Neural crest cell (in vitro differentiated cells): ENCODE data around the gene PCDHA6. TPM values are rescaled to one million over a fixed set of nuclear protein-coding genes. Genes with fewer than 3 reads are reported as not detected.
"Not testable (repeated sequence)": the region's sequence is repeated elsewhere in the genome, so short reads cannot be mapped to it uniquely, and the experiment has no call there.

Experiments used
- DNase-seq: peaks from one replicate; pipeline ENCODE4 v3.0.0; 2021; ENCODE audit warnings: low read depth, mixed read lengths, low spot score
- H3K27ac Mint-ChIP-seq: one replicate; pipeline ENCODE4 v1.8.0; 2021; ENCODE audit warnings: mild to moderate bottlenecking, mixed read lengths; ENCODE audit not compliant: unreplicated experiment
- H3K27me3 Mint-ChIP-seq: 2 replicates; pipeline ENCODE4 v1.8.0; 2021; ENCODE audit warnings: low read depth, mild to moderate bottlenecking, mixed read lengths
- H3K36me3 Mint-ChIP-seq: 2 replicates; pipeline ENCODE4 v1.8.0; 2021; ENCODE audit warnings: low read depth, mild to moderate bottlenecking, mixed read lengths
- H3K4me1 Mint-ChIP-seq: 2 replicates; pipeline ENCODE4 v1.8.0; 2021; ENCODE audit warnings: mixed read lengths
- H3K4me3 Mint-ChIP-seq: one replicate; pipeline ENCODE4 v1.8.0; 2021; ENCODE audit warnings: mild to moderate bottlenecking, mixed read lengths
- H3K9me3 Mint-ChIP-seq: 2 replicates; pipeline ENCODE4 v1.8.0; 2021; ENCODE audit warnings: mixed read lengths
- CTCF ChIP-seq: fragments of 200-600 bp; sonication (generic); conservative IDR thresholded peaks from 2 replicates; pipeline ENCODE4 v1.5.0; 2021; ENCODE audit warnings: antibody characterized with exemption, mild to moderate bottlenecking
- total RNA-seq: library from RNA; stranded (reverse); gene quantifications from 2 replicates; pipeline ENCODE4 v1.2.1, GENCODE V29; 2021

PCDHA6 gene
- total RNA-seq, 1 donor from 2014 or later, result 12.1 TPM

GRCh38 chr5:140875085-140876065 lies 47.6 kb downstream of the PCDHA6 start, which contains the start of gene PCDHA12:
PCDHA12 (plus strand) TSS chr5:140875308; CDS start chr5:140875473, 165 bp downstream.
- H3K4me1 Mint-ChIP-seq, result peaks cover 15% of the 10 kb centered on the region
- no peaks in the 10 kb centered on the region for H3K27me3 Mint-ChIP-seq
- no peak for DNase-seq

DNA sequence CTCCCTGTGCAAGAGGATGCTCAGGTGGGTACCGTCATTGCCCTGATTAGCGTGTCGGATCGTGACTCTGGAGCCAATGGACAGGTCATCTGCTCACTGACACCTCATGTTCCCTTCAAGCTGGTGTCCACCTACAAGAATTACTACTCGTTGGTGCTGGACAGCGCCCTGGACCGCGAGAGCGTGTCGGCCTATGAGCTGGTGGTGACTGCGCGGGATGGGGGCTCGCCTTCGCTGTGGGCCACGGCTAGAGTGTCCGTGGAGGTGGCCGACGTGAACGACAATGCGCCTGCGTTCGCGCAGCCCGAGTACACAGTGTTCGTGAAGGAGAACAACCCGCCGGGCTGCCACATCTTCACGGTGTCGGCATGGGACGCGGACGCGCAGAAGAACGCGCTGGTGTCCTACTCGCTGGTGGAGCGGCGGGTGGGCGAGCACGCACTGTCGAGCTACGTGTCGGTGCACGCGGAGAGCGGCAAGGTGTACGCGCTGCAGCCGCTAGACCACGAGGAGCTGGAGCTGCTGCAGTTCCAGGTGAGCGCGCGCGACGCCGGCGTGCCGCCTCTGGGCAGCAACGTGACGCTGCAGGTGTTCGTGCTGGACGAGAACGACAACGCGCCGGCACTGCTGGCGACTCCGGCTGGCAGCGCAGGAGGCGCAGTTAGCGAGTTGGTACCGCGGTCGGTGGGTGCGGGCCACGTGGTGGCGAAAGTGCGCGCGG lies 48.9 kb downstream of the PCDHA6 start:
- peaks cover 15% of the 10 kb centered on the region for H3K4me1 Mint-ChIP-seq
- H3K27ac Mint-ChIP-seq, H3K27me3 Mint-ChIP-seq, H3K4me3 Mint-ChIP-seq, DNase-seq: not testable (repeated sequence)
- peaks cover 67% of the 10 kb centered on the region for H3K36me3 Mint-ChIP-seq
- peaks cover 16% of the 10 kb centered on the region for H3K9me3 Mint-ChIP-seq

More at GRCh38 chr5:140875085-140876065, 47.6 kb downstream of the PCDHA6 start, which contains the start of gene PCDHA12:
- Mint-ChIP-seq H3K9me3 (peaks cover 15% of the 10 kb centered on the region), H3K27ac (peak within 1 kb of the TSS; percentile 89), H3K36me3 (peaks cover 58% of the 10 kb centered on the region), H3K4me3 (peak within 1 kb of the TSS; percentile 96)
- TF ChIP-seq CTCF, result peak; percentile 68

DNA sequence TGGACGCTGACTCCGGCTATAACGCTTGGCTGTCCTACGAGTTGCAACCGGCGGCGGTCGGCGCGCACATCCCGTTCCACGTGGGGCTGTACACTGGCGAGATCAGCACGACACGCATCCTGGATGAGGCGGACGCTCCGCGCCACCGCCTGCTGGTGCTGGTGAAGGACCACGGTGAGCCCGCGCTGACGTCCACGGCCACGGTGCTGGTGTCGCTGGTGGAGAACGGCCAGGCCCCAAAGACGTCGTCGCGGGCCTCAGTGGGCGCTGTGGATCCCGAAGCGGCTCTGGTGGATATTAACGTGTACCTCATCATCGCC lies 49.5 kb downstream of the PCDHA6 start:
- Mint-ChIP-seq H3K27me3 (no peaks in the 10 kb centered on the region), H3K27ac (no peak overlapping the region), H3K4me3 (no peak overlapping the region), H3K4me1 (peaks cover 15% of the 10 kb centered on the region), H3K36me3 (peaks cover 67% of the 10 kb centered on the region), H3K9me3 (peaks cover 15% of the 10 kb centered on the region)
- DNase-seq, result no peak
- no peak for TF ChIP-seq CTCF

Other genes with a start within 250 kb of the PCDHA6 start
- 0.28 and 0.55 TPM in 2 replicates for gene CD14, start 194.8 kb upstream of the PCDHA6 start, total RNA-seq
- 25.2 and 27.4 TPM in 2 replicates for gene TMCO6, start 188.5 kb upstream of the PCDHA6 start, total RNA-seq
- gene NDUFA2, start 180.3 kb upstream of the PCDHA6 start, total RNA-seq, result 62.7 and 69.7 TPM in 2 replicates
- gene IK, start 180.1 kb upstream of the PCDHA6 start, total RNA-seq, result 80.0 and 87.3 TPM in 2 replicates
- 23.6 and 24.0 TPM in 2 replicates for gene WDR55, start 163.1 kb upstream of the PCDHA6 start, total RNA-seq
- gene DND1, start 154.4 kb upstream of the PCDHA6 start, total RNA-seq, result 4.2 and 4.6 TPM in 2 replicates
- 92.7 and 98.7 TPM in 2 replicates for gene HARS1, start 136.6 kb upstream of the PCDHA6 start, total RNA-seq
- 31.8 and 33.2 TPM in 2 replicates for gene HARS2, start 136.5 kb upstream of the PCDHA6 start, total RNA-seq
- 53.0 and 55.0 TPM in 2 replicates for gene ZMAT2, start 127.5 kb upstream of the PCDHA6 start, total RNA-seq
- gene PCDHA1, start 41.8 kb upstream of the PCDHA6 start, total RNA-seq, result 0.07 TPM in 1 of 2 replicates, not detected in the other
- gene PCDHA2, start 33.1 kb upstream of the PCDHA6 start, total RNA-seq, result 1.2 TPM in 2 replicates
- 0.32 and 0.37 TPM in 2 replicates for gene PCDHA3, start 26.9 kb upstream of the PCDHA6 start, total RNA-seq
- 9.0 and 9.9 TPM in 2 replicates for gene PCDHA4, start 20.9 kb upstream of the PCDHA6 start, total RNA-seq
- gene PCDHA5, start 6.3 kb upstream of the PCDHA6 start, total RNA-seq, result 1.3 and 1.4 TPM in 2 replicates
- gene PCDHA7, start 6.3 kb downstream of the PCDHA6 start, total RNA-seq, result 1.9 and 2.3 TPM in 2 replicates
- gene PCDHA8, start 13.2 kb downstream of the PCDHA6 start, total RNA-seq, result 1.9 and 2.3 TPM in 2 replicates
- 1.4 TPM in 2 replicates for gene PCDHA9, start 20.4 kb downstream of the PCDHA6 start, total RNA-seq
- 7.3 and 7.4 TPM in 2 replicates for gene PCDHA10, start 27.9 kb downstream of the PCDHA6 start, total RNA-seq
- 6.5 and 6.8 TPM in 2 replicates for gene PCDHA11, start 41.0 kb downstream of the PCDHA6 start, total RNA-seq
- gene PCDHA12, start 47.3 kb downstream of the PCDHA6 start, total RNA-seq, result 5.5 and 6.6 TPM in 2 replicates
- gene PCDHA13, start 54.2 kb downstream of the PCDHA6 start, total RNA-seq, result 1.2 and 1.3 TPM in 2 replicates
- 4.1 and 4.4 TPM in 2 replicates for gene PCDHAC1, start 98.3 kb downstream of the PCDHA6 start, total RNA-seq
- 1.8 and 1.9 TPM in 2 replicates for gene PCDHAC2, start 138.5 kb downstream of the PCDHA6 start, total RNA-seq
- 0.14 and 0.23 TPM in 2 replicates for gene PCDHB1, start 223.4 kb downstream of the PCDHA6 start, total RNA-seq